IMR-90 (cell line): ENCODE data around the gene UTP14A. TPM values are rescaled to one million over a fixed set of nuclear protein-coding genes. Genes with fewer than 3 reads are reported as not detected.

Source experiments
- ATAC-seq: fragments of 200-7000 bp; cut with Tn5 transposase; 2 replicates; pipeline ENCODE4 v1.9.1; 2020; ENCODE audit warnings: low read depth, mild to moderate bottlenecking, moderate library complexity
- BruUV-seq: library from RNA; stranded (reverse); fragments of 400-500 nt; replicated peaks from 2 replicates; lab custom pipeline; 2021; lab: Mats Ljungman, UMichigan
- CTCF ChIA-PET: fragments of 300-600 bp; formaldehyde crosslinking; extraction: SDS; loops from one replicate; lab custom pipeline; 2021; ENCODE audit warnings: antibody characterized with exemption; lab: Yijun Ruan, JAX
- POLR2A ChIA-PET: fragments of 300-600 bp; sonication (Branson Sonifier 250); formaldehyde crosslinking; loops from one replicate; lab custom pipeline; 2022; ENCODE audit warnings: antibody characterized with exemption; ENCODE audit not compliant: unreplicated experiment; lab: Charles Lee
- DNase-seq: peaks from one replicate; pipeline ENCODE4 v3.0.0; 2013
- H2AFZ ChIP-seq: replicated peaks from 2 replicates; pipeline ENCODE3; 2013; ENCODE audit warnings: low read length, mild to moderate bottlenecking; ENCODE audit not compliant: poor library complexity
- H2AK5ac ChIP-seq: 2 replicates; pipeline ENCODE4 v1.6.1; 2013; ENCODE audit warnings: low read depth, low read length, inconsistent platforms
- H2AK9ac ChIP-seq: replicated peaks from 2 replicates; pipeline ENCODE3; 2013; ENCODE audit warnings: mild to moderate bottlenecking, low read depth, low read length, moderate library complexity; ENCODE audit not compliant: poor library complexity
- H2BK120ac ChIP-seq: 2 replicates; pipeline ENCODE4 v1.6.1; 2013; ENCODE audit warnings: low read depth, low read length, inconsistent platforms
- H2BK15ac ChIP-seq: 3 replicates; pipeline ENCODE4 v1.6.1; 2013; ENCODE audit warnings: low read depth, low read length, inconsistent platforms
- H2BK20ac ChIP-seq: 2 replicates; pipeline ENCODE4 v1.6.1; 2013; ENCODE audit warnings: low read depth, mild to moderate bottlenecking, inconsistent platforms, low read length, moderate library complexity
- H2BK5ac ChIP-seq: 2 replicates; pipeline ENCODE4 v1.6.1; 2013; ENCODE audit warnings: mild to moderate bottlenecking, low read depth, low read length, inconsistent platforms; ENCODE audit not compliant: poor library complexity, severe bottlenecking
- H3K14ac ChIP-seq: replicated peaks from 2 replicates; pipeline ENCODE4 v1.6.1; 2013; ENCODE audit warnings: low read depth, low read length, inconsistent platforms
- H3K18ac ChIP-seq: 2 replicates; pipeline ENCODE4 v1.6.1; 2013; ENCODE audit warnings: low read depth, low read length, control low read depth
- H3K23ac ChIP-seq: 2 replicates; pipeline ENCODE4 v1.6.1; 2013; ENCODE audit warnings: low read depth, low read length, inconsistent platforms
- H3K27ac ChIP-seq: 2 replicates; pipeline ENCODE4 v1.5.1; 2013; ENCODE audit warnings: mild to moderate bottlenecking, control low read depth, low read length; ENCODE audit not compliant: insufficient read depth
- H3K27me3 ChIP-seq: 2 replicates; pipeline ENCODE4 v1.6.1; 2013; ENCODE audit warnings: low read length; ENCODE audit not compliant: control insufficient read depth, insufficient read depth
- H3K36me3 ChIP-seq: 2 replicates; pipeline ENCODE4 v1.6.1; 2013; ENCODE audit warnings: low read length, mixed read lengths; ENCODE audit not compliant: control insufficient read depth, insufficient read depth
- H3K4ac ChIP-seq: 2 replicates; pipeline ENCODE4 v1.6.1; 2013; ENCODE audit warnings: low read depth, low read length, inconsistent platforms
- H3K4me1 ChIP-seq: 2 replicates; pipeline ENCODE4 v1.6.1; 2013; ENCODE audit warnings: low read length, mixed read lengths; ENCODE audit not compliant: control insufficient read depth, insufficient read depth
- H3K4me2 ChIP-seq: 2 replicates; pipeline ENCODE4 v1.6.1; 2013; ENCODE audit warnings: low read depth, mild to moderate bottlenecking, control low read depth, low read length, moderate library complexity
- H3K4me3 ChIP-seq: 2 replicates; pipeline ENCODE4 v1.5.1; 2013; ENCODE audit warnings: low read depth, mild to moderate bottlenecking, control low read depth, low read length, moderate library complexity; ENCODE audit not compliant: insufficient read depth
- H3K56ac ChIP-seq: 2 replicates; pipeline ENCODE4 v1.6.1; 2013; ENCODE audit warnings: low read length, inconsistent platforms; ENCODE audit not compliant: insufficient read depth; ENCODE audit errors: extremely low read depth
- H3K79me1 ChIP-seq, 2 experiments: 2 replicates each; pipeline ENCODE4 v1.6.1; 2013; ENCODE audit warnings: low read length in 2 of 2, inconsistent platforms in 1 of 2, low read depth in 1 of 2
- H3K9ac ChIP-seq: 2 replicates; pipeline ENCODE4 v1.6.1; 2013; ENCODE audit warnings: low read depth, low read length, control low read depth
- H3K9me1 ChIP-seq: 2 replicates; pipeline ENCODE4 v1.6.1; 2013; ENCODE audit warnings: low read length, inconsistent platforms; ENCODE audit not compliant: insufficient read depth
- H3K9me3 ChIP-seq: 2 replicates; pipeline ENCODE4 v1.6.1; 2013; ENCODE audit warnings: low read length; ENCODE audit not compliant: control insufficient read depth, insufficient read depth
- H4K20me1 ChIP-seq: 2 replicates; pipeline ENCODE4 v1.6.1; 2013; ENCODE audit warnings: low read length, inconsistent platforms; ENCODE audit not compliant: insufficient read depth
- H4K5ac ChIP-seq: 2 replicates; pipeline ENCODE4 v1.6.1; 2013; ENCODE audit warnings: mild to moderate bottlenecking, low read depth, low read length, control low read depth
- H4K8ac ChIP-seq, 2 experiments: 2 replicates each; pipeline ENCODE4 v1.6.1; 2013; ENCODE audit warnings: low read depth in 2 of 2, low read length in 2 of 2, control low read depth in 1 of 2, inconsistent platforms in 1 of 2
- H4K91ac ChIP-seq: 2 replicates; pipeline ENCODE4 v1.6.1; 2013; ENCODE audit warnings: low read depth, low read length, inconsistent platforms; ENCODE audit not compliant: insufficient read depth
- CEBPB ChIP-seq: IDR thresholded peaks from 2 replicates; pipeline ENCODE4 v1.6.1; 2012; ENCODE audit warnings: low read depth, low read length, improper control_type of control experiment
- MXI1 ChIP-seq: IDR thresholded peaks from 2 replicates; pipeline ENCODE4 v1.6.1; 2012; ENCODE audit warnings: low read depth, mild to moderate bottlenecking, low read length, moderate library complexity, borderline replicate concordance
- WGBS, 2 experiments: methylation state at CpG; one replicate each; pipeline versions ENCODE4 v1.1.5 to v1.1.7; 2013; ENCODE audit warnings: missing lambda C conversion rate in 2 of 2; ENCODE audit not compliant: insufficient read length in 1 of 2; ENCODE audit errors: extremely low coverage in 2 of 2; 5-methylcytosine and 5-hydroxymethylcytosine counted together
- dilution Hi-C: fragments of 300-500 bp; cut with HindIII; formaldehyde crosslinking; loops from one replicate; pipeline ENCODE4 v1.14.3; 2018; ENCODE audit warnings: low sequenced_read_pairs; ENCODE audit not compliant: unreplicated experiment
- in situ Hi-C: fragments of 300-500 bp; cut with MboI; formaldehyde crosslinking; loops from 3 replicates; pipeline ENCODE4 v1.14.3; 2019; ENCODE audit warnings: low sequenced_read_pairs, inconsistent platforms, mixed read lengths
- intact Hi-C: fragments of 100-400 bp; cut with micrococcal nuclease; formaldehyde crosslinking; loops from 2 replicates; pipeline ENCODE4 v1.10.0; 2022
- polyA plus RNA-seq, 3 experiments: library from polyadenylated mRNA; depleted of rRNA; stranded (reverse); fragments of >200 nt; gene quantifications; 2 replicates each; pipeline ENCODE4 v1.2.3, GENCODE V29; 2012; ENCODE audit warnings: low replicate concordance in 1 of 3
- total RNA-seq: library from RNA; depleted of rRNA; stranded (reverse); fragments of >200 nt; gene quantifications from 2 replicates; pipeline ENCODE4 v1.2.3, GENCODE V29; 2012

UTP14A gene
- total and polyA plus RNA-seq, 2 of the 4 experiments (the other 2 are of a cell fraction): 13.8 to 15.2 TPM

GRCh38 chrX:129930941-129931410 is 25.0 kb downstream of the UTP14A start:
- TF ChIP-seq CEBPB (0 out of 2 replicates have a peak, but pooled peaks have one; percentile 9), MXI1 (no peak)
- DNase-seq: no peak
- no TSS peak for BruUV-seq
- Histone ChIP-seq H2BK120ac (peak overlapping the region; percentile 65; the same call in 1 of the 2 replicates), H4K5ac (peak overlapping the region; percentile 91), H3K4me1 (no peaks in the 10 kb centered on the region), H3K56ac (peak overlapping the region; percentile 82), H3K4me3 (peak overlapping the region; percentile 72), H3K9me1 (no peaks in the 10 kb centered on the region), H2BK5ac (peak overlapping the region; percentile 70), H2AK5ac (peak overlapping the region; percentile 52; the same call in 1 of the 2 replicates), H2BK15ac (no peak overlapping the region), H3K9me3 (no peaks in the 10 kb centered on the region), H3K14ac (peak overlapping the region; percentile 96), H3K9ac (peak overlapping the region; percentile 96), H2BK20ac (peak overlapping the region; percentile 55; the same call in 1 of the 2 replicates), H3K79me1 (peaks cover 4% of the 10 kb centered on the region in 2 experiments; a peak in 2 of 4 replicates), H2AFZ (peak overlapping the region; percentile 93), H3K18ac (peak overlapping the region; percentile 73), H2AK9ac (peak overlapping the region; percentile 67), H4K20me1 (no peaks in the 10 kb centered on the region), H4K91ac (peak overlapping the region; percentile 79; the same call in 1 of the 2 replicates), H3K23ac (no peak overlapping the region), H3K4me2 (peak overlapping the region; percentile 78), H3K27me3 (peaks cover 23% of the 10 kb centered on the region), H3K36me3 (peaks cover 3% of the 10 kb centered on the region; the same call in 1 of the 2 replicates), H3K4ac (peak overlapping the region; percentile 97), H4K8ac (peak overlapping the region; percentile 82 to 93; a peak in 2 of 4 replicates), H3K27ac (peak overlapping the region; percentile 86)
- peak; percentile 2 for ATAC-seq
- in situ Hi-C loops (no loop called here), intact Hi-C loops (loop anchor here (1.0 to 2.0 kb wide), 2 partner anchors 52 to 124 kb away; partner anchors contain the start of gene BCORL1), dilution Hi-C loops (no loop called here)
- POLR2A ChIA-PET: no interaction called here
- WGBS, 2 experiments: 14% methylated on average over 6 of the region's 13 CpGs; no CpG with 5 or more reads in 1 of the 2 experiments
- CTCF ChIA-PET: interaction anchor here (1.2 kb wide), 1 partner anchor 130 kb away, joined by 5 read pairs; no protein-coding TSS in a partner anchor
